HG03521 (cell line): ENCODE measurements around the gene FAM136A.
"Not testable (repeated sequence)": the region's sequence is repeated elsewhere in the genome, so short reads cannot be mapped to it uniquely, and the experiment has no call there.

Source experiments
- ATAC-seq: cut with Tn5 transposase; IDR thresholded peaks from one replicate; pipeline ENCODE4 v1.9.1; 2021; ENCODE audit warnings: mild to moderate bottlenecking, moderate library complexity; ENCODE audit not compliant: unreplicated experiment

The FAM136A gene

DNA sequence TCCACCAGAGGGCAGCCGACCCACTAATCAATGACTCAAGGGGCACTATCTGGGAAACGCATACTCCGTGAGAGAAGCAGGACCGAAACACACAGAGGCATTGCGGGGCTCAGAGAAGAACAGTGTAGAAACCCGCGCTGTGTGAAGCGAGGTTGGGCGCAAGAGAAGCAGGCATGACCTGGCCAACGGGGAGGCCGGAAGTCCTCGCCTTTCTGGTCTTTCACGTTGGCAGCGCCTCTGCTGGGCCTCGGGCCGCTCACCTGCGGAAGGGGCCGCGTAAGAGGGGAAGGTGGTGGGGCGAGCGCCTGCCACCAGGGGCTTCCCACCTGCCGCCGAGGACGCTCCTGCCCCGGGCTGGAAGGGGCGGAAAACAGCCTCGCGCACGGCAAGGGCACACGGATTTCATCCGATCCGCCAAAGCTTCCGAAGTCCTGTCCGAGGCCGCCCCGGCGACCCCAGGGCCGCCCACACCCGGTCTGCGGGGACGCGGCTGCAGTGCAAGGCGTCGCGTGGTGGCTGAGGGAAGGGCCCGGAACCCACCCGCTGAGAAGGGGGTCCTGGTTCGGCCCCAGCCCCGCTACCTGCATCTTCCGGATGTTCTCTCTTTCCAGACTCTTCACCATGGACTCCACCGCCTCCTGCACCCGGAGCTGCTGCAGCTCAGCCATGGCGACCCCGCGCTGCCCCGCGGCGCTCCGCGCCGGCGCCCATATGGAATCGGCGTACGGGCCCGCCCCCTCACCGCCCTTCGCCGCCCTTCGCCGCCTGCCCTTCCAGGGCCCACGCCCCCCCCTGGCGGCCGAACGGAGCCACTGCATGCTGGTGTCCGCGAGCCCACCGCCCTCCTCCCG lies at the start of gene FAM136A:
FAM136A (minus strand) TSS at position 724 of the 851 bp plus-strand sequence; CDS start at position 668, 56 bp downstream.
- ATAC-seq: peak; percentile 69

GRCh38 chr2:70349921-70350685 lies 48.2 kb upstream of the FAM136A start:
- no peak for ATAC-seq

- no peak for ATAC-seq
Measured at GRCh38 chr2:70347831-70348230, 46.0 kb upstream of the FAM136A start.

GRCh38 chr2:70344195-70344594 lies 42.3 kb upstream of the FAM136A start:
- ATAC-seq: no peak

DNA sequence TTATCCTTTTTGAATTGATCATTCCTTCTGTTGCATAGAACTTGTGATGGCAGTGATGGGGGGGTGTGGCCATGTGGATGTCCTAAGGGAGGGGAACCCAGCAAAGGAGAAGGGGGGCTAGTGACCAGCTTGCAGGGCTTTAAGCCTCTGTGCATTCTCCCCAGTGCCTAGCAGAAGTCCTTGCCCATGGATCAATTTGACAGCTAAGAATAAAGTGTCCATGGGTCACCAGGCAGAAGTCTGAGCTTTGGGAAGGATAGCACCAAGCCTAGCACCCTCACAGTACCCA lies 39.6 kb upstream of the FAM136A start:
- ATAC-seq: no peak

- ATAC-seq: no peak
Measured at GRCh38 chr2:70340761-70341476, 39.1 kb upstream of the FAM136A start.

GRCh38 chr2:70340075-70340474 lies 38.2 kb upstream of the FAM136A start:
- ATAC-seq: no peak

GRCh38 chr2:70336552-70336951 lies 34.7 kb upstream of the FAM136A start:
- ATAC-seq: no peak

DNA sequence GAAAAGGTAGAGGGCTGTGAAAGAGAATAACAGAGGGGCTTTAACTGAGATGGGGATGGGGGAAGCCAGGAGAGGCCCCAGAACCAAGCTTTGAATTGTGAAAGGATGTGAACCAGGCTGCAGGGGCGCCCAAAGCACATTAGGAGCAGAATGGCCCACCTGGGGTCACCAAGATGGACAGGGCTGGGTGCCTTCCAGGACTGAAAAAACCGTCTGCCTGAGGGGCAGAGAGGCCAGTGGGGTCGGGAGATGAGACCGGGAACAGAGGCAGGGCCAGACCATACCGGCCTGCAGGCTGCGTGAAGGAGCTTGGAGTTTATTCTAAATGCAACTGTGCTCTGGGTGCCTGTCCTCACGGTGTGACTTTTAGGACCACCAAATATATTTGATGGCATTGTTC lies 29.1 kb upstream of the FAM136A start:
- ATAC-seq: no peak

DNA sequence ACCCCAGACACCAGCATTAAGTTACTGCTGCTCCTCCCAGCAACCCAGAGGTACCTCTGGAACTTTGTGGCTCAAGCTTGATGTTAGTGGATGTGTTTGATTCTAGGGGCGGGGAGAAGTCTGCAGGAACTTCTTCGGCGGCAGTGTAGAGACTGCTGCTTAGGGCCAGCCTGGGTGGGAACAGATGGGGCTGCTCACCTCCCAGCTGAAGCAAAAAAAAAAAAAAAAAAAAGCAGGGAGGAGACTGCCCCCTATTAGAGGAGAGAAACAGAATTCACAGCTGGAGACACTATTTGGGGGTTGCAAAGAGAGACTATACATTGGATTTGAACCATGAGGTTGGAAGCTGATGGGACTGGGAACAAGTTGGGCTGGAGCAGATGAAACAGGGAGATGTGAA lies 28.6 kb upstream of the FAM136A start:
- no peak for ATAC-seq

- no peak for ATAC-seq
Measured at GRCh38 chr2:70328921-70329561, 27.2 kb upstream of the FAM136A start.

GRCh38 chr2:70325875-70326274 lies 24.0 kb upstream of the FAM136A start:
- no peak for ATAC-seq

- ATAC-seq: no peak
Measured at GRCh38 chr2:70322518-70322917, 20.7 kb upstream of the FAM136A start.

DNA sequence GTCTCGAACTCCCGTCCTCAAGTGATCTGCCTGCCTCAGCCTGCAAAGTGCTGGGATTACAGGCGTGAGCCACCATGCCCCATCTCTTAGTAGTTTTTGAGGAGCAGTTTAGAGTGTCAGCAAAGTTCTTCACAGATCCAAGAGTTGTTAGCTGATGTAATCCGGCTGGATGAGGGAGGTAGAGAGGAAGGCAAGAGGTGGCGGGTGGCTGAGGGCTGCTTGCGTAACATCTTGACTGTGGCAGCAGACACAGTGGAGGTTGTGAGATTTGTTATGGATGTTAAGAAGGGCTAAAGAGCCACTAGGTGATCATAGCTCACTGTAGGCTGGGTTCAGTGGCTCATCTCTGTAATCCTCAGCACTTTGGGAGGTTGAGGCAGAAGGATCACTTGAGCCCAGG lies 19.5 kb upstream of the FAM136A start:
- no peak for ATAC-seq

DNA sequence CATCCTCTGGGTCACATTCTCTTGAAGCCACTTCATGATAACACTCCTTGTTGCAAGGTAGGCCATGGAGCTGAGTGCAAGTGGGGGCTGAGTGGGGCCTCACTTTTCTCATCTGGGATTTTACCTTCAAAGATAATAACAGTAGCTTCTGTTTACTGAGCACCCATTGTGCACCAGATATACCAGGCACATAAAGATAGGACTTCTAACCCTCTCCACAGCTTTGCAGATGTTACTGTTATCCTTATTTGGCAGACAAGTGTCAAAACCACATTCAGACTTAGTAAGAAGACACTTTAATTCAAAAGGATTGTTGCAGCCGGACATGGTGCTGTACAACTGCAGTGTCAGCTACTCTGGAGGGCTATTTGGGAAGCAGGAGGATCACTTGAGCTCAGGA lies 12.8 kb upstream of the FAM136A start:
- ATAC-seq: no peak

GRCh38 chr2:70312560-70312959 lies 10.7 kb upstream of the FAM136A start:
- no peak for ATAC-seq

- no peak for ATAC-seq
Measured at GRCh38 chr2:70310899-70311298, 9.0 kb upstream of the FAM136A start.

DNA sequence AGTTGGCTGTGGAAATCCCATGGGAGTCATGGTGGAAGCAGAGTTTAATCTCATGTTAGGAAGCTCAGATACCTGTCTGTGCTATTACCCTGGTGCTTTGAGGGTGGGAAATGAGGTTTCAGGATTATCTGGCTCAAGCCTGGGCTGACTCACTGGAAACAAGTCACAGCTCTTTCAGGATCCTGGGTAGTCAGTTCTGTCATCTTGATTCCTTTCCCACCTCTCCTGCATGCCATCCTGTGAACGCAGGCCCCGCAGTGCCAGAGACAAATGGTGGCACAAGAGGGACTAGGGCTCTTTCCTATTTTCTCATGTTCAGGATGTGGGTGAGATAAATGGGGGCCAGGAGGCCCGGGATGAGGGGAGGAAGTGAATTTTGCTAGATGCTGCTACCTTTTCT lies 3.7 kb upstream of the FAM136A start:
- ATAC-seq: no peak

- ATAC-seq: no peak
Measured at GRCh38 chr2:70304498-70304897, 2.6 kb upstream of the FAM136A start.

GRCh38 chr2:70303186-70303585 lies 1.3 kb upstream of the FAM136A start:
- ATAC-seq: no peak

DNA sequence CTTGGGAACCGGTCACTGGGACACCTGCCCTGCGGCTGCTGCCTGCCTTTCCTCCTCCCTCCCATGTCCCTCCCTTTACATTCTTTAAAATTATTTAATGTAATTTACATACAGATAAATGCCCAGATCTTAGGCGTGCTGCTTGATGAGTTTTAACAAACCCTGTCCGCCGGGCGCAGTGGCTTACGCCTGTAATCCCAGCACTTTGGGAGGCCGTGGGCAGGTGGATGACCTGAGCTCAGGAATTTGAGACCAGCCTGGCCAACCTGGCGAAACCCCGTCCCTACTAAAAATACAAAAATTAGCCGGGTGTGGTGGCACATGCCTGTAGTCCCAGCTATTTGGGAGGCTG lies 304 bp upstream of the FAM136A start:
- ATAC-seq: not testable (repeated sequence)
